Liver (tissue), 9 donors: ENCODE data around the gene MAT2A. TPM values are rescaled to one million over a fixed set of nuclear protein-coding genes. Genes with fewer than 3 reads are reported as not detected.

Source experiments
- DNase-seq: peaks from one replicate; pipeline ENCODE4 v3.0.0-alpha.2; 2017; ENCODE audit warnings: low spot score
- H3K27ac ChIP-seq, 2 donors: one replicate each; pipeline ENCODE4 v1.7.0; 2013; ENCODE audit warnings: inconsistent platforms in 2 of 2, low read length in 2 of 2, control low read depth in 1 of 2, low read depth in 1 of 2, mild to moderate bottlenecking in 1 of 2
- H3K27me3 ChIP-seq, 4 donors: one replicate each; pipeline versions ENCODE4 v1.6.1 to v1.7.0; 2013; ENCODE audit warnings: low read length in 3 of 4, inconsistent platforms in 1 of 4, mild to moderate bottlenecking in 1 of 4, moderate library complexity in 1 of 4; ENCODE audit not compliant: control insufficient read depth in 4 of 4, insufficient read depth in 4 of 4
- H3K36me3 ChIP-seq, 4 donors: one replicate each; pipeline versions ENCODE4 v1.6.1 to v1.7.0; 2013; ENCODE audit warnings: low read length in 3 of 4, mild to moderate bottlenecking in 3 of 4, low read depth in 1 of 4, moderate library complexity in 1 of 4; ENCODE audit not compliant: control insufficient read depth in 4 of 4, insufficient read depth in 3 of 4
- H3K4me1 ChIP-seq, 4 donors: one replicate each; pipeline versions ENCODE4 v1.6.1 to v1.7.0; 2013; ENCODE audit warnings: low read length in 3 of 4, mild to moderate bottlenecking in 3 of 4, moderate library complexity in 1 of 4; ENCODE audit not compliant: control insufficient read depth in 4 of 4, insufficient read depth in 4 of 4
- H3K4me3 ChIP-seq, 3 donors: one replicate each; pipeline versions ENCODE4 v1.6.1 to v1.7.0; 2013; ENCODE audit warnings: low read length in 3 of 3, control low read depth in 1 of 3, low read depth in 1 of 3, mild to moderate bottlenecking in 1 of 3
- H3K9ac ChIP-seq, 2 donors: one replicate each; pipeline ENCODE4 v1.7.0; 2013; ENCODE audit warnings: low read length in 2 of 2, mild to moderate bottlenecking in 2 of 2, moderate library complexity in 2 of 2, control low read depth in 1 of 2, low read depth in 1 of 2
- H3K9me3 ChIP-seq, 4 donors: one replicate each; pipeline versions ENCODE4 v1.6.1 to v1.7.0; 2013; ENCODE audit warnings: low read length in 3 of 4; ENCODE audit not compliant: control insufficient read depth in 4 of 4
- EGR1 ChIP-seq, 2 donors: IDR thresholded peaks; 2 replicates each; pipeline ENCODE4 v1.6.1; 2016 to 2018; ENCODE audit warnings: antibody characterized with exemption in 2 of 2, low read depth in 2 of 2
- FOXA1 ChIP-seq: IDR thresholded peaks from 2 replicates; pipeline ENCODE4 v1.6.1; 2016; ENCODE audit warnings: antibody characterized with exemption
- FOXA2 ChIP-seq: IDR thresholded peaks from 2 replicates; pipeline ENCODE4 v1.6.1; 2016; ENCODE audit warnings: antibody characterized with exemption
- GABPA ChIP-seq, 2 donors: IDR thresholded peaks in 1 of 2; conservative IDR thresholded peaks in 1 of 2; 2 replicates each; pipeline ENCODE4 v1.6.1; 2016; ENCODE audit warnings: antibody characterized with exemption in 2 of 2, mild to moderate bottlenecking in 1 of 2, moderate library complexity in 1 of 2
- HNF4A ChIP-seq, 2 donors: conservative IDR thresholded peaks; 2 replicates each; pipeline ENCODE4 v1.6.1; 2016; ENCODE audit warnings: antibody characterized with exemption in 2 of 2, mild to moderate bottlenecking in 2 of 2
- HNF4G ChIP-seq: IDR thresholded peaks from 2 replicates; pipeline ENCODE4 v1.6.1; 2016; ENCODE audit warnings: antibody characterized with exemption
- JUND ChIP-seq, 2 donors: IDR thresholded peaks; 2 replicates each; pipeline ENCODE4 v1.6.1; 2016; ENCODE audit warnings: antibody characterized with exemption in 2 of 2
- NR2F2 ChIP-seq: IDR thresholded peaks from 2 replicates; pipeline ENCODE4 v1.6.1; 2016; ENCODE audit warnings: antibody characterized with exemption
- RAD21 ChIP-seq, 2 donors: IDR thresholded peaks; 2 replicates each; pipeline ENCODE4 v1.6.1; 2016; ENCODE audit warnings: antibody characterized with exemption in 2 of 2, mild to moderate bottlenecking in 2 of 2
- RXRA ChIP-seq, 2 donors: IDR thresholded peaks; 2 replicates each; pipeline ENCODE4 v1.6.1; 2017 to 2018; ENCODE audit warnings: antibody characterized with exemption in 2 of 2, mild to moderate bottlenecking in 1 of 2
- SP1 ChIP-seq: IDR thresholded peaks from 2 replicates; pipeline ENCODE4 v1.6.1; 2018; ENCODE audit warnings: antibody characterized with exemption, mild to moderate bottlenecking
- TAF1 ChIP-seq: conservative IDR thresholded peaks from 2 replicates; pipeline ENCODE4 v1.6.1; 2016; ENCODE audit warnings: antibody characterized with exemption, mild to moderate bottlenecking
- YY1 ChIP-seq: IDR thresholded peaks from 2 replicates; pipeline ENCODE4 v1.6.1; 2016; ENCODE audit warnings: antibody characterized with exemption, mild to moderate bottlenecking
- WGBS: extraction: QIAGEN DNeasy Blood & Tissue Kit; methylation state at CpG from one replicate; pipeline ENCODE4 v1.1.7; 2013; 5-methylcytosine and 5-hydroxymethylcytosine counted together
- polyA plus RNA-seq, 2 donors: library from polyadenylated mRNA; stranded (reverse) in 1 of 2; unstranded in 1 of 2; fragments of 200-250 nt in 1 of 2; fragments of >200 nt in 1 of 2; fragmentation: Nextera tagmentation in 1 of 2; extraction: Ambion mirVana in 1 of 2; gene quantifications; one replicate each; pipeline versions ENCODE4 v1.2.1 to v1.2.3, GENCODE V29; 2013 to 2015
- total RNA-seq, 2 donors: library from RNA; depleted of rRNA; stranded (reverse); fragments of >200 nt; gene quantifications; one replicate each; pipeline ENCODE4 v1.2.3, GENCODE V29; 2014
- TF ChIP-seq, protein P1 (sequence below): IDR thresholded peaks from 2 replicates; pipeline ENCODE4 v1.6.1; 2016; ENCODE audit warnings: antibody characterized with exemption
- TF ChIP-seq, protein P2 (sequence below): IDR thresholded peaks from 2 replicates; pipeline ENCODE4 v1.6.1; 2016; ENCODE audit warnings: antibody characterized with exemption
- TF ChIP-seq, protein P3 (sequence below): IDR thresholded peaks from 2 replicates; pipeline ENCODE4 v1.6.1; 2016; ENCODE audit warnings: antibody characterized with exemption, mild to moderate bottlenecking
- donor health status: healthy.
- donor health status: healthy.
- donor health status: healthy.
- donor health status: healthy.
- donor health status: healthy.

Gene MAT2A
- total and polyA plus RNA-seq, 4 donors: 48.3 to 104 (median 79.9) TPM

DNA sequence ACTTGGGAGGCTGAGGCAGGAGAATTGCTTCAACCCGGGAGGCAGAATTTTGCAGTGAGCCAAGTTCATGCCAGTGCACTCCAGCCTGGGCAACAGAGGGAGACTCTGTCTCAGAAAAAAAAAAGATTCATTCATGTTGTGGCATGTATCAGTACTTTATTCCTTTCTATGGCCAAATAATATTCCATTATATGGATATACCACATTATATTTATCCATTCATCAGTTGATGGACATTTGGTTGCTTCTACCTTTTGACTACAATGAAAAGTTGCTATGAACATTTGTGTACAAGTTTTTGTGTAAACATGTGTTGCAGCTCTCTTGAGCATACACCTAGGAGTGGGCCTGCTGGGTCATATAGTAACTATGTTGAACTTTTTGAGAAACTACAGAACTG lies 9.2 kb upstream of the MAT2A start:
- H3K27me3 ChIP-seq: no peaks in the 10 kb centered on the region
- WGBS: 98% methylated on average over 1 of the region's 1 CpG
- no peak for DNase-seq
- TF ChIP-seq FOXA1: no peak
- TF ChIP-seq EGR1 (IDR thresholded peaks at IDR 0.05; ENCODE audit: low read depth in 2 of 2): no peak
- no peak for TF ChIP-seq HNF4A (conservative IDR thresholded peaks at IDR 0.05)
- no peak for TF ChIP-seq JUND (IDR thresholded peaks at IDR 0.05)
- no peak for TF ChIP-seq RAD21 (IDR thresholded peaks at IDR 0.05)
- no peak overlapping the region for H3K4me3 ChIP-seq
- H3K4me1 ChIP-seq: peaks cover 3 to 22% (median 17%) of the 10 kb centered on the region in 4 donors
- no peak overlapping the region for H3K9ac ChIP-seq
- no peaks in the 10 kb centered on the region for H3K36me3 ChIP-seq
- H3K9me3 ChIP-seq: no peaks in the 10 kb centered on the region
- H3K27ac ChIP-seq: no peak overlapping the region

DNA sequence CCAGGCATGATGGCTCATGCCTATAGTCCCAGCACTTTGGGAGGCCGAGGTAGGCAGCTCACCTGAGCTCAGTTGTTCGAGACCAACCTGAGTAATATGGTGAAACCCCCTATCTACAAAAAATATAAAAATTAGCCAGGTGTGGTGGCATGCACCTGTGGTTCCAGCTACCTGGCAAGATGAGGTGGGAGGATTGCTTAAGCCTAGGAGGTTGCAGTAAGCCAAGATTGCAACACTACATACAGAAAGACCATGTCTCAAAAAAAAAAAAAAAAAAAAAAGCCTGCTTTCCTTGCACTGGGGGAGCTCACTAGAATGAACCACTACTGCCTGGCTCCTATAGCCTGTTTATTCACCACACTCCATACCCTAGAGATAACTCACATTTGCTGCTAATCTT lies 7.4 kb upstream of the MAT2A start:
- DNase-seq: no peak
- no peak overlapping the region for H3K9ac ChIP-seq
- WGBS: 70% methylated on average over 2 of the region's 2 CpGs
- no peaks in the 10 kb centered on the region for H3K27me3 ChIP-seq
- H3K27ac ChIP-seq: no peak overlapping the region
- H3K4me3 ChIP-seq: no peak overlapping the region
- H3K36me3 ChIP-seq: no peaks in the 10 kb centered on the region
- peaks cover 3 to 22% (median 17%) of the 10 kb centered on the region in 4 donors for H3K4me1 ChIP-seq
- no peak for TF ChIP-seq YY1
- TF ChIP-seq, protein P1, sequence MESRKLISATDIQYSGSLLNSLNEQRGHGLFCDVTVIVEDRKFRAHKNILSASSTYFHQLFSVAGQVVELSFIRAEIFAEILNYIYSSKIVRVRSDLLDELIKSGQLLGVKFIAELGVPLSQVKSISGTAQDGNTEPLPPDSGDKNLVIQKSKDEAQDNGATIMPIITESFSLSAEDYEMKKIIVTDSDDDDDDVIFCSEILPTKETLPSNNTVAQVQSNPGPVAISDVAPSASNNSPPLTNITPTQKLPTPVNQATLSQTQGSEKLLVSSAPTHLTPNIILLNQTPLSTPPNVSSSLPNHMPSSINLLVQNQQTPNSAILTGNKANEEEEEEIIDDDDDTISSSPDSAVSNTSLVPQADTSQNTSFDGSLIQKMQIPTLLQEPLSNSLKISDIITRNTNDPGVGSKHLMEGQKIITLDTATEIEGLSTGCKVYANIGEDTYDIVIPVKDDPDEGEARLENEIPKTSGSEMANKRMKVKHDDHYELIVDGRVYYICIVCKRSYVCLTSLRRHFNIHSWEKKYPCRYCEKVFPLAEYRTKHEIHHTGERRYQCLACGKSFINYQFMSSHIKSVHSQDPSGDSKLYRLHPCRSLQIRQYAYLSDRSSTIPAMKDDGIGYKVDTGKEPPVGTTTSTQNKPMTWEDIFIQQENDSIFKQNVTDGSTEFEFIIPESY: no peak
- TF ChIP-seq, protein P2, sequence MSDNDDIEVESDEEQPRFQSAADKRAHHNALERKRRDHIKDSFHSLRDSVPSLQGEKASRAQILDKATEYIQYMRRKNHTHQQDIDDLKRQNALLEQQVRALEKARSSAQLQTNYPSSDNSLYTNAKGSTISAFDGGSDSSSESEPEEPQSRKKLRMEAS: no peak
- TF ChIP-seq FOXA2: no peak
- TF ChIP-seq HNF4A (conservative IDR thresholded peaks at IDR 0.05): no peak
- TF ChIP-seq HNF4G: no peak
- TF ChIP-seq NR2F2: no peak
- TF ChIP-seq RAD21 (IDR thresholded peaks at IDR 0.05): no peak
- no peak for TF ChIP-seq GABPA (IDR thresholded peaks at IDR 0.05 in 1 of 2, conservative IDR thresholded peaks at IDR 0.05 in 1 of 2)
- TF ChIP-seq FOXA1: no peak
- no peak for TF ChIP-seq RXRA (IDR thresholded peaks at IDR 0.05)
- TF ChIP-seq, protein P3, sequence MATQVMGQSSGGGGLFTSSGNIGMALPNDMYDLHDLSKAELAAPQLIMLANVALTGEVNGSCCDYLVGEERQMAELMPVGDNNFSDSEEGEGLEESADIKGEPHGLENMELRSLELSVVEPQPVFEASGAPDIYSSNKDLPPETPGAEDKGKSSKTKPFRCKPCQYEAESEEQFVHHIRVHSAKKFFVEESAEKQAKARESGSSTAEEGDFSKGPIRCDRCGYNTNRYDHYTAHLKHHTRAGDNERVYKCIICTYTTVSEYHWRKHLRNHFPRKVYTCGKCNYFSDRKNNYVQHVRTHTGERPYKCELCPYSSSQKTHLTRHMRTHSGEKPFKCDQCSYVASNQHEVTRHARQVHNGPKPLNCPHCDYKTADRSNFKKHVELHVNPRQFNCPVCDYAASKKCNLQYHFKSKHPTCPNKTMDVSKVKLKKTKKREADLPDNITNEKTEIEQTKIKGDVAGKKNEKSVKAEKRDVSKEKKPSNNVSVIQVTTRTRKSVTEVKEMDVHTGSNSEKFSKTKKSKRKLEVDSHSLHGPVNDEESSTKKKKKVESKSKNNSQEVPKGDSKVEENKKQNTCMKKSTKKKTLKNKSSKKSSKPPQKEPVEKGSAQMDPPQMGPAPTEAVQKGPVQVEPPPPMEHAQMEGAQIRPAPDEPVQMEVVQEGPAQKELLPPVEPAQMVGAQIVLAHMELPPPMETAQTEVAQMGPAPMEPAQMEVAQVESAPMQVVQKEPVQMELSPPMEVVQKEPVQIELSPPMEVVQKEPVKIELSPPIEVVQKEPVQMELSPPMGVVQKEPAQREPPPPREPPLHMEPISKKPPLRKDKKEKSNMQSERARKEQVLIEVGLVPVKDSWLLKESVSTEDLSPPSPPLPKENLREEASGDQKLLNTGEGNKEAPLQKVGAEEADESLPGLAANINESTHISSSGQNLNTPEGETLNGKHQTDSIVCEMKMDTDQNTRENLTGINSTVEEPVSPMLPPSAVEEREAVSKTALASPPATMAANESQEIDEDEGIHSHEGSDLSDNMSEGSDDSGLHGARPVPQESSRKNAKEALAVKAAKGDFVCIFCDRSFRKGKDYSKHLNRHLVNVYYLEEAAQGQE: no peak
- no peak for TF ChIP-seq SP1
- TF ChIP-seq TAF1: no peak
- no peak for TF ChIP-seq EGR1 (IDR thresholded peaks at IDR 0.05; ENCODE audit: low read depth in 2 of 2)
- TF ChIP-seq JUND (IDR thresholded peaks at IDR 0.05): no peak
- H3K9me3 ChIP-seq: no peaks in the 10 kb centered on the region
